Epithelial cell of proximal tubule (primary cell): ENCODE measurements around the gene GDF10. TPM values are rescaled to one million over a fixed set of nuclear protein-coding genes. Genes with fewer than 3 reads are reported as not detected.

Source experiments
- DNase-seq: peaks from one replicate; pipeline ENCODE4 v3.0.0-alpha.2; 2011; ENCODE audit warnings: low read depth
- H3K4me3 ChIP-seq: 2 replicates; pipeline ENCODE4 v1.5.1; 2011; ENCODE audit warnings: low read depth, mild to moderate bottlenecking, low read length
- total RNA-seq: library from RNA; depleted of rRNA; stranded (reverse); fragments of >200 nt; gene quantifications from 2 replicates; pipeline ENCODE4 v1.2.3, GENCODE V29; 2015
- TF ChIP-seq, protein P1 (sequence below): conservative IDR thresholded peaks from 2 replicates; pipeline ENCODE4 v1.5.1; 2012; ENCODE audit warnings: low read depth, mild to moderate bottlenecking, low read length

GDF10 gene
- total RNA-seq, 1 donor from 2014 or later, result not detected

GRCh38 chr10:47260505-47261111, 39.4 kb upstream of the GDF10 start:
- TF ChIP-seq, protein P1, sequence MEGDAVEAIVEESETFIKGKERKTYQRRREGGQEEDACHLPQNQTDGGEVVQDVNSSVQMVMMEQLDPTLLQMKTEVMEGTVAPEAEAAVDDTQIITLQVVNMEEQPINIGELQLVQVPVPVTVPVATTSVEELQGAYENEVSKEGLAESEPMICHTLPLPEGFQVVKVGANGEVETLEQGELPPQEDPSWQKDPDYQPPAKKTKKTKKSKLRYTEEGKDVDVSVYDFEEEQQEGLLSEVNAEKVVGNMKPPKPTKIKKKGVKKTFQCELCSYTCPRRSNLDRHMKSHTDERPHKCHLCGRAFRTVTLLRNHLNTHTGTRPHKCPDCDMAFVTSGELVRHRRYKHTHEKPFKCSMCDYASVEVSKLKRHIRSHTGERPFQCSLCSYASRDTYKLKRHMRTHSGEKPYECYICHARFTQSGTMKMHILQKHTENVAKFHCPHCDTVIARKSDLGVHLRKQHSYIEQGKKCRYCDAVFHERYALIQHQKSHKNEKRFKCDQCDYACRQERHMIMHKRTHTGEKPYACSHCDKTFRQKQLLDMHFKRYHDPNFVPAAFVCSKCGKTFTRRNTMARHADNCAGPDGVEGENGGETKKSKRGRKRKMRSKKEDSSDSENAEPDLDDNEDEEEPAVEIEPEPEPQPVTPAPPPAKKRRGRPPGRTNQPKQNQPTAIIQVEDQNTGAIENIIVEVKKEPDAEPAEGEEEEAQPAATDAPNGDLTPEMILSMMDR, result no peak
- no peak for DNase-seq
- H3K4me3 ChIP-seq, result no peak overlapping the region

GRCh38 chr10:47261121-47261520, 38.9 kb upstream of the GDF10 start:
- H3K4me3 ChIP-seq, result no peak overlapping the region
- TF ChIP-seq, protein P1, result no peak
- no peak for DNase-seq

GRCh38 chr10:47261556-47261955, 38.4 kb upstream of the GDF10 start:
- no peak for DNase-seq
- no peak overlapping the region for H3K4me3 ChIP-seq
- TF ChIP-seq, protein P1, result no peak

DNA sequence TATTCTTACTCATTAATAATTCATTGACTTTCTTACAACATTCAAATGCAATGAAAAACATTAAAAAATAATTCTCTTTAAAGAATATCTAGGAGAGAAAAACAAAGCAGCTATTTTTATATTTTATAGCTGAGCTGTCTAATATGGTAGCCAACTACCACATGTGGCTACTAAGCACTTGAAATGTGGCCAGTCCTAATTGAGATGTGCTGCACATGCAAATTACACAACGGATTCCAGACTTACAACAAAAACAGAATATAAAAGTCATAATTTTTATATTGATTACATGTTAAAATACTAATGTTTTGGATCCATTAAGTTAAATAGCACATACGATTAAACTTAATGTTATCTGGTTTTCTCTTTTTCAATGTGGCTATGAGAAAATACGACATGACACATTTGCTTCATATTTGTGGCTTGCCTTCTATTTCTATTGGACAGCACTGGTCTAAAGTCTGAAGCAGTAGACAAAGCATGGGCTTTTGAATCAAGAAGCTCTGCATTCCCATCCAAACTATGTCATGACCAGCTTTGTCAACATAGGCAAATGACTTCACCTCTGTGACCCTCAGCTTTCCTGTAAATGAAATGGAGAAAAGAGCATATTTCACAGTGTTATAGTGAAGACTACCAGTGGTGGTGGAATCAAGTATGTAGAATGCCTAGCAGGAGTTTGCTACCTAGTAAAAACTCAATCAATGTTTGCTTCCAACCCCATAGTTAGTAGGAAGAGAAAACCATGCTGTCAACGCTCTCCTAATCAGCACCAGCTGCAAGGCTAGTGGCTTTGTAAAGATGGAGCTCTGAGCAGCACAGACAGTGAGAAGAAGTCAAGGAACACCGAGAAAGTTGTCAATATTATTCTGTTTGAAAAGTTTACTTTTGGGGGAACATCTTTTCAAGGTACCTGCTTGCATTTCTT, 37.1 kb upstream of the GDF10 start:
- no peak overlapping the region for H3K4me3 ChIP-seq
- TF ChIP-seq, protein P1, result no peak
- DNase-seq, result no peak

- no peak overlapping the region for H3K4me3 ChIP-seq
- TF ChIP-seq, protein P1, result no peak
- DNase-seq, result no peak
These were observed 35.2 kb upstream of the GDF10 start for GRCh38 chr10:47264797-47265281.

DNA sequence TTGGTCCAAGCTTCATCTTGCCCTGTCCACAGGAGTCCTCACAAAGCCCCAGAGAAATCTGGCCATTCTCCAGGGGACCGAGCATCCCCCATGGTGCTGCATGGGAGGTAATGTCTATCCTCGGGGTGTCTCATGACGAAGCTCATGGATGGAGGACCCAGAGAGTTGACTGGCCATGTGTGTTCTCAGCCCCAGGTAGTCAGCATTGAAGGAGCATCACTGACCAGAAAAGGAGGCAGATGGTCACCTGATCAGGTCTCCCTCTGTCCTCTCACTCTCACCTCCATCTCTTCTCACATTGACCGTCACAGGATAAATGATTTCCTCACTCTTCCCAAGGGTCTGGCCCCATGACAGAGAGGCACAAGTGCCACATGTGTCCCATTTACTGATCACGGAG, 33.4 kb upstream of the GDF10 start:
- H3K4me3 ChIP-seq, result no peak overlapping the region
- TF ChIP-seq, protein P1, result no peak
- no peak for DNase-seq
